ENCODE results near the gene TRIM63.

The TRIM63 gene

DNA sequence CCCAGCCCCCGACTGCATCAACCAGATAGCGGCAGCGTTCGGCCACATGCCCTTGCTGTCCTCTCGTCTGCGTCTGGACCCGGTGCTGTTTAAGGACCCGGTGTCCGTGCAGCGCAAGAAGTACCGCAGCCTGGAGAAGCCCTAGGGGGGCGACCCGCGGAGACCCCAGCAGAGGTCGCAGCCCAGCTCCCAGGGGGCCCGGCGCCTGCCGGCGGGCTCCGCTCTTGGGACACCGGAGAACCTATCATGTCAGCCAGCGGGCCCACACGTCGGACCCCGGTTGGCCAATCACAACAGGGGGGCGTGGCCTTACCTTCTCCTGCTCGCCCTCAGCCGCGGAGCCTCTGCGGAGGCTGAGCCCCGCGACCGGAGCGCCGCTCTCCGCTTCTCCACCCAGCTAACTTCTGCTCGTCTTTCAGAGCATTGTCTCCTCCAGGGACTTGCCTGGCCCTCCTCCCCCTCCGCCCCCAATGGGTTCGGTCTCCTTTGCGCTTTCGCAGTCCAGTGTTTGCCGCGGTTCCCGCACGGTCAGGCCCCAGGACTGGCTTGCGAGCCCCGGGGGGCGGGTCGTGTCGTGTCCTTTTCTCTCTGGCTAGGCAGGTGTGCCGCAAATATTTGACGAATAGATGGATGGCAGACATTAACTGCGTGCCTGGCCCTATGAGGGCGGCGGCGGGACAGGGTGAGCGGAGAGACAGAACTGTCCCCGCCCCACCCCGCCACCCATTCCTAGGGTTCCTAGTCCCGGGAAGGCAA lies 32.0 kb downstream of the TRIM63 start:
- DNase-seq (ENCODE audit: low spot score): peak; percentile 94
- TF ChIP-seq, protein P1, sequence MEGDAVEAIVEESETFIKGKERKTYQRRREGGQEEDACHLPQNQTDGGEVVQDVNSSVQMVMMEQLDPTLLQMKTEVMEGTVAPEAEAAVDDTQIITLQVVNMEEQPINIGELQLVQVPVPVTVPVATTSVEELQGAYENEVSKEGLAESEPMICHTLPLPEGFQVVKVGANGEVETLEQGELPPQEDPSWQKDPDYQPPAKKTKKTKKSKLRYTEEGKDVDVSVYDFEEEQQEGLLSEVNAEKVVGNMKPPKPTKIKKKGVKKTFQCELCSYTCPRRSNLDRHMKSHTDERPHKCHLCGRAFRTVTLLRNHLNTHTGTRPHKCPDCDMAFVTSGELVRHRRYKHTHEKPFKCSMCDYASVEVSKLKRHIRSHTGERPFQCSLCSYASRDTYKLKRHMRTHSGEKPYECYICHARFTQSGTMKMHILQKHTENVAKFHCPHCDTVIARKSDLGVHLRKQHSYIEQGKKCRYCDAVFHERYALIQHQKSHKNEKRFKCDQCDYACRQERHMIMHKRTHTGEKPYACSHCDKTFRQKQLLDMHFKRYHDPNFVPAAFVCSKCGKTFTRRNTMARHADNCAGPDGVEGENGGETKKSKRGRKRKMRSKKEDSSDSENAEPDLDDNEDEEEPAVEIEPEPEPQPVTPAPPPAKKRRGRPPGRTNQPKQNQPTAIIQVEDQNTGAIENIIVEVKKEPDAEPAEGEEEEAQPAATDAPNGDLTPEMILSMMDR (IDR thresholded peaks at IDR 0.05): no peak
- peak overlapping the region; percentile 92 for H3K4me3 ChIP-seq
- peak overlapping the region; percentile 59 to 87 for H3K27ac ChIP-seq

DNA sequence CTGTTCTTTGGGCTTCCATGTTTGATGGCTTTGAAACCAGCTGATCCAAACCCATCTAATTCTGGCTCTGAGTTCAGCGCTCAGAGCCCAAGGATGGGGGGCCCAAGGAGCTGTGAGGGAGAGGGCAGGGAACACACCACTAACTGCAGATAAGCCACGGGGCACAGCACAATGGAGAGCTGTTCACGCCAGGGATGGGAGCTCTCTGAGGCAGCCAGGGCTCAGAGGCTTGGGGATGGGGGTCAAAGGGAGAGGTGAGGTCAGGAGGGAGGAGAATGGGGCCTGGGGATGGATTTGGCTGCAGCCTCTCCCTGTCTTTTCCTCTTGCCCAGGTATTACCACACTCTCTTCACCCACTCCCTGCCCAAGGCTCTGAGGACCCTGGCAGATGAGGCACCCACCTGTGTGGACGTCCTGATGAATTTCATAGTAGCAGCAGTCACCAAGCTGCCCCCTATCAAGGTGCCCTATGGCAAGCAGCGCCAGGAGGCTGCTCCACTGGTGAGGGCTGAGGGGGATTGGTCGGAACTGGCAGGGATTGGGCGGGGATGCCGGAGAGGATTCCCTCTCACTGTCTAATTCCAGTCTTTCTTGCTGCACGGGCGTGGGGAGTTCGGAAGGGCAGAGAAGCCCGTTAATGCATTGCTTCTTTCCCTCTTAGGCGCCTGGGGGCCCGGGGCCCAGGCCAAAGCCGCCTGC lies 32.8 kb downstream of the TRIM63 start:
- TF ChIP-seq, protein P1 (IDR thresholded peaks at IDR 0.05): no peak
- no peak for DNase-seq (ENCODE audit: low spot score)
- peak overlapping the region; percentile 92 for H3K4me3 ChIP-seq
- no peak overlapping the region for H3K27ac ChIP-seq

DNA sequence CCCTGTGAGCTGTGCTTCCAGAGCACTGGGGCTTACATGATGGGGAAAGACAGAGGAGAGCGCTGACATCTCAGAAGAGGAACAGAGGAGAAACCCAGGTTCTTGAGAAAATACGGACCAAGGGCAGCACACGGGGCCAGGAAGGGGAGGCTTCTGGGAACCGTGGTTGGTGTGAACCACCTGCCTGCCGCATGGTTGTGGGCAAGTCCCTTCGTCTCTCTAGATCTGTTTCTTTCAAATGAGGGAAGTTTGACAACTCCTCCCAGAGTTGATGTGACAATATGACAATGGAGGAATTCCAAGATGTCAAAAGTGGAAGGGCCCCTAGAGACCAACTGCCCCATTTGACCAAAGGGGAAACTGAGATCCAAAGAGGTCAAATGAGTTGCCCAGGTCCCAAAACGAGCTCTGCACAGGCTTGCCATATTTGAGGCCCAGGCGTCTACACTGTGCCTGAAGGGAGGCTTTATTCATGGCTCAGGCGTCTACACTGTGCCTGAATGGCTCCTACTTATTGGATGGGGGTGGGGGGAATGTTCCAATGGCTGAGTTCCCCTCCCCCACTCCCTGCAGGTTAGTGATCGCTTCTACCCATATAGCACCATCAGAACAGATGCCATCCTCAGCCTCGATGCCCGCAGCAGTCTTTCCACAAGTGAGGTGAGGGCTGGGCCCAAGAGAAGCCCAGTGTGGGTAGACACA lies 34.6 kb downstream of the TRIM63 start:
- no peak for DNase-seq (ENCODE audit: low spot score)
- no peak overlapping the region for H3K27ac ChIP-seq
- H3K4me3 ChIP-seq: no peak overlapping the region
- TF ChIP-seq, protein P1 (IDR thresholded peaks at IDR 0.05): no peak

DNA sequence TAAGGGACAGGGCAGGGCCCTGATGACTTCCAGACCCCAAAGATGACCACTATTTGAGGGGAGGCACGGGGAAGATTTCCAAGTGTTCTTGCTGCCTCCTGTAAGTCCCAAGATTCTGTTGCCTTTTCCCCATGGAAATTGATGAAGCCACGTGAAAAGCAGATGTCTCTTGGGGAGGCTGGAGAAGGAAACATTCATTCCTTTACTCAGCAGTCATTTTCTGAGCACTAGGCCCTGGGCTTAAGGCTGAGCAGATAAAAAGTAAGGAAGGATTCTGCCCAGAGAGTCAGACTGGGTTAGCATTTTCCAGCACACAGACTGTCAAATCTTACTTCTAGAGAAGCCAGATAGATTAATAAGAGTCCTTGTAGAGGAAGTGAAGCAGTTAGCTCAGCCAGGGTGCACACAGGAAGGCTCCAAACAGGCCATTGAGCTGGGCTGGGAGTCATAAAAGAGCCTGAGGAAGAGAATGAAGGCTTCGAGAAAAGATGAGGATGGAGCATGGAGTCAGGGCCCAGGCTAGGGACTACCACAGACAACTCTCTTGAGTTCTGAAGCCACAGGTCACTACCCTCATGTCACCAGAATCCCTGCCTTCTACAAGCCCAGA lies 35.7 kb downstream of the TRIM63 start:
- H3K27ac ChIP-seq: no peak overlapping the region
- TF ChIP-seq, protein P1 (IDR thresholded peaks at IDR 0.05): no peak
- H3K4me3 ChIP-seq: no peak overlapping the region
- DNase-seq (ENCODE audit: low spot score): no peak

DNA sequence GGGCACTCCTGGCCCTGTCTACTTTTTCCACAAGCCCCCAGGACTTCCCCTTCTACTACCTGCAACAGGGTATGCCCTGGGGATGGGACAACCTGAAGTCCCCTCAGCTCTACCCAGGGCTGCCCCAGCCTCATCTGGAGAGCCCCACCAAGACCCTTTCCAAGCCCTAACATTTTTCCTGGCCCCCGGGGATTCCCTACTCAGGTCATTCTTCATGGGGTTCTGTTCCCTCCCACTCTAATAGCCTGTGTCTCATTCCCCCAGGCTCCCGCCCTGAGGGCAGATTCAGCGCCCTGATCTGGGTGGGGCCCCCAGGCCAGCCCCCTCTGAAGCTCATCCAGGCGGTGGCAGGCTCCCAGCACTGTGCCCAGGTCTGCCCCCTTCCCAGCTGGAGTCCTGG lies 36.2 kb downstream of the TRIM63 start:
- Histone ChIP-seq H3K27ac (no peak overlapping the region), H3K4me3 (no peak overlapping the region)
- DNase-seq (ENCODE audit: low spot score): no peak
- TF ChIP-seq, protein P1 (IDR thresholded peaks at IDR 0.05): no peak

DNA sequence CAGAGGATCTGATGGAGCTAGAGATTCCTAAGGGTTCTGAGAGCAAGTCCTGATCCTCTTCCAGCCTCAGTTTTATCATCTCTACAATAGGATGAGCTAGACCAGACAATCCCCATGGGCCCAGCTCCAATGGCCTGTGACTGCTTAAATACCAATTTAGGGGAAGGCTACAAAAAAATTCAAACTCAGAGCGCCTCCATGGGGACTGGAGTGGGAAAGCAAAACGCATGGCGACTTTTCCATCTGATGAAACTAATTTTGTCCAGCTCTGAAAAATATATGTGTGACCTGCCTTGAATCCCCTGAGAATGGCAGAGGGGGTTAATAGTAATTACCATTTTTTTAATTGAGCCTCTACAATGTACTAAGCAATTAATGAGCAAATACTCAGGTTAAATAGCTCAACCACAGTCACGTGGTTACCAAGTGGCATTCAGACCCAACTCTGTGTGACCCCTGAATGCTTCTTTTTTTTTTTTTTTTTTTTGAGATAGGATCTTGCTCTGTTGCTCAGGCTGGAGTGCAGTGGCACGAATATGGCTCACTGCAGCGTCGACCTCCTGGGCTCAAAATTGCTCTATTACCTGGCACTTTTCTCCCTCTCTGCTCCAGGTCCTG lies 37.5 kb downstream of the TRIM63 start:
- TF ChIP-seq, protein P1 (IDR thresholded peaks at IDR 0.05): no peak
- Histone ChIP-seq H3K4me3 (no peak overlapping the region), H3K27ac (no peak overlapping the region)
- no peak for DNase-seq (ENCODE audit: low spot score)
